ENCODE measurements around the gene DEFB125. TPM values are rescaled to one million over a fixed set of nuclear protein-coding genes. Genes with fewer than 3 reads are reported as not detected.
"Not testable (repeated sequence)": the region's sequence is repeated elsewhere in the genome, so short reads cannot be mapped to it uniquely, and the experiment has no call there.

The DEFB125 gene
- total and polyA plus RNA-seq, 2 experiments from 2014 or later, result not detected

DNA sequence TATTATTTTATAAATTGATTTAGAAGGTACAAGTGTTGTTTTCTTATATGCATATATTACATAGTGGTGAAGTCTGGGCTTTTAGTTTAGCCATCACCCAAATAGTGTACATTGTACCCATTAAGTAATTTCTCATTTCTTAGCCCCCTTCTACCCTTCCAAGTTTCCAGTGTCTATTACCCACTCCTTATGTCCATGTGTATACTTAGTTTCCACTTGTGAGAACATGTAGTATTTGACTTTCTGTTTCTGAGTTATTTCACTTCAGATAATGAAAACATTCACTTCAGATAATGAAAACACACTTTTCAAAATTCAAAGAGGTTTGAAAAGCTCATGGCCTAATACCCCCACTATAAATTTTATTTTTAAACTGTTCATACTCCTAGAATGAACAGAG, 14.5 kb downstream of the DEFB125 start:
- Histone ChIP-seq H3K27ac (no peak overlapping the region), H3K4me1 (ENCODE audit: insufficient read depth) (no peaks in the 10 kb centered on the region), H3K36me3 (ENCODE audit: low read depth) (no peaks in the 10 kb centered on the region), H3K79me2 (ENCODE audit: insufficient read depth) (no peaks in the 10 kb centered on the region), H3K9ac (no peak overlapping the region), H3K9me2 (ENCODE audit: insufficient read depth) (no peaks in the 10 kb centered on the region), H3K9me3 (ENCODE audit: low read depth) (no peaks in the 10 kb centered on the region), H3K4me3 (no peak overlapping the region), H4K20me1 (ENCODE audit: insufficient read depth) (no peaks in the 10 kb centered on the region), H3K27me3 (replicated peaks; ENCODE audit: insufficient read depth) (no peaks in the 10 kb centered on the region; the same call in 1 of the 2 replicates), H2AFZ (no peak overlapping the region), H3K4me2 (ENCODE audit: unreplicated experiment) (no peak overlapping the region), H3F3A (ENCODE audit: insufficient read depth) (no peaks in the 10 kb centered on the region)
- in situ Hi-C loops (cut with MboI), result no loop called here
- TF ChIP-seq EZH2phosphoT487 (IDR thresholded peaks at IDR 0.05; ENCODE audit: insufficient read depth, low read depth) (no peak), EZH2 (IDR thresholded peaks at IDR 0.05; ENCODE audit: insufficient read depth, poor library complexity, severe bottlenecking) (no peak)
- DNase-seq, result no peak

DNA sequence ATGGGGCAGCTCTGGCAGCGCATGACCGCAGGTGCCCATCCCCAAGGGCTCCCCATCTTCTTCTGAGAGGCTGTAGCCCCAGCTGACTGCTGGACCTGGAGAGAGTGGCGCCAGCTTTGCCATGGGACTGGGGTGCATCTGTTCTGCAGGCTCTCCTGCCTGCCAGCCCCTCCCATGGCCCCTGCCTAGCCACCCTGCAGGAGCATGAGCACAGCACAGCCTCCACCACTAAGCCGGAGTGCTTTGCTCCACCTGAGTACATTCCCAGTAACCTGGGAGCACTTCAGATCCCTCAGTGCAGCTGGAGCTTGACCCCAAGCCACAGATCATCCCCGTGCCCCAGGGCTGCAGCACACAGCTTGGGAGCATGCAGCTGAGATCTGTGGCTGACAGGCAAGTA, 16.0 kb downstream of the DEFB125 start:
- H3K79me2 ChIP-seq (ENCODE audit: insufficient read depth), result no peaks in the 10 kb centered on the region
- no peak for DNase-seq
- H3K4me1 ChIP-seq (ENCODE audit: insufficient read depth), result no peaks in the 10 kb centered on the region
- TF ChIP-seq EZH2 (IDR thresholded peaks at IDR 0.05; ENCODE audit: insufficient read depth, poor library complexity, severe bottlenecking) (no peak), EZH2phosphoT487 (IDR thresholded peaks at IDR 0.05; ENCODE audit: insufficient read depth, low read depth) (no peak)
- H3K9me3 ChIP-seq (ENCODE audit: low read depth), result no peaks in the 10 kb centered on the region
- WGBS, 2 experiments (ENCODE audit: low coverage in 1 of 2, low lambda C conversion rate in 2 of 2, missing lambda C conversion rate in 2 of 2), result 29 to 37% methylated on average over 4 to 5 of the region's 5 CpGs
- no peaks in the 10 kb centered on the region; the same call in 1 of the 2 replicates for H3K27me3 ChIP-seq (replicated peaks; ENCODE audit: insufficient read depth)
- H3K9me2 ChIP-seq (ENCODE audit: insufficient read depth), result no peaks in the 10 kb centered on the region
- H2AFZ ChIP-seq, result no peak overlapping the region
- no peaks in the 10 kb centered on the region for H4K20me1 ChIP-seq (ENCODE audit: insufficient read depth)
- no peaks in the 10 kb centered on the region for H3F3A ChIP-seq (ENCODE audit: insufficient read depth)
- H3K27ac ChIP-seq, result no peak overlapping the region
- in situ Hi-C loops (cut with MboI), result no loop called here
- no peak overlapping the region for H3K9ac ChIP-seq
- H3K36me3 ChIP-seq (ENCODE audit: low read depth), result no peaks in the 10 kb centered on the region
- no peak overlapping the region for H3K4me3 ChIP-seq
- H3K4me2 ChIP-seq (ENCODE audit: unreplicated experiment), result no peak overlapping the region

DNA sequence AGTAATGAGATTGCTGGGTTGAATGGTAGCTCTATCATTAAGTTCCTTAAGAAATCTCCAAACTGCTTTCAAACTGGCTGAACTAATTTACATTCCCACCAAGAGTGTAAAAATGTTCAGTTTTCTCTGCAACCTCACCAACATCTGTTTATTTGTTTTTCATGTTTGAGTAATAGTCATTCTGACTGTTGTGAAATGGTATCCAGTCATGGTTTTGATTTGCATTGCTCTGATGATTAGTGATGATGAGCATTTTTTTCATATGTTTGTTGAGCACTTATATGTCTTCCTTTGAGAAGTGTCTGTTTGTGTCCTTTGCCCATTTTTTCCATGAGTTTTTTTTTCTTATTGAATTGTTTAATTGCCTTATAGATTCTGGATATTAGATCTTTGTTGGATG, 24.9 kb downstream of the DEFB125 start:
- DNase-seq, result no peak

DNA sequence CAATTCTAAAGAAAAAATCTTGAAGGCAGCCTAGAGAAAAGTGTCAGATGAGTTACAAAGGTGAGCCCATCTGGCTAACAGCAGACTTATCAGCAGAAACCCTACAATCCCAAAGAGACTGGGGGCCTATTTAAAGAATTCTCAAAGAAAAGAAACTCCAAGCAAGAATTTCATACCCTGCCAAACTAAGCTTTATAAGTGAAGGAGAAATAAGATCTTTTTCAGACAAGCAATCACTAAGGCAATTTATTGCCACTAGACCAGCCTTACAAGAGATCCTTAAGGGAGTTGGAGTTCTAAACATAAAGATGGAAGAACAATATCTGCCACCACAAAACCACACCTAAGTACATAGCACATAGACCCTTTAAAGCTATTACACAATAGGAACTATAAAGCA, 30.0 kb downstream of the DEFB125 start:
- no peak overlapping the region for H3K27ac ChIP-seq
- in situ Hi-C loops (cut with MboI), result no loop called here
- H3K4me1 ChIP-seq (ENCODE audit: insufficient read depth), result no peaks in the 10 kb centered on the region
- H3F3A ChIP-seq (ENCODE audit: insufficient read depth), result no peaks in the 10 kb centered on the region
- no peaks in the 10 kb centered on the region for H3K79me2 ChIP-seq (ENCODE audit: insufficient read depth)
- no peak for DNase-seq
- H2AFZ ChIP-seq, result no peak overlapping the region
- H3K9ac ChIP-seq, result no peak overlapping the region
- H3K4me3 ChIP-seq, result no peak overlapping the region
- no peak for TF ChIP-seq EZH2 (IDR thresholded peaks at IDR 0.05; ENCODE audit: insufficient read depth, poor library complexity, severe bottlenecking)
- no peak for TF ChIP-seq EZH2phosphoT487 (IDR thresholded peaks at IDR 0.05; ENCODE audit: insufficient read depth, low read depth)
- H3K36me3 ChIP-seq (ENCODE audit: low read depth), result no peaks in the 10 kb centered on the region
- no peaks in the 10 kb centered on the region for H4K20me1 ChIP-seq (ENCODE audit: insufficient read depth)
- no peaks in the 10 kb centered on the region for H3K27me3 ChIP-seq (replicated peaks; ENCODE audit: insufficient read depth)
- no peak overlapping the region for H3K4me2 ChIP-seq (ENCODE audit: unreplicated experiment)
- H3K9me3 ChIP-seq (ENCODE audit: low read depth), result no peaks in the 10 kb centered on the region
- H3K9me2 ChIP-seq (ENCODE audit: insufficient read depth), result no peaks in the 10 kb centered on the region

More for the DNA sequence above, 24.9 kb downstream of the DEFB125 start:
- Histone ChIP-seq H3K4me2 (ENCODE audit: unreplicated experiment) (no peak overlapping the region), H3K27me3 (replicated peaks; ENCODE audit: insufficient read depth) (no peaks in the 10 kb centered on the region), H3K79me2 (ENCODE audit: insufficient read depth) (no peaks in the 10 kb centered on the region), H3K4me3 (no peak overlapping the region), H3F3A (ENCODE audit: insufficient read depth) (no peaks in the 10 kb centered on the region), H2AFZ (no peak overlapping the region), H3K4me1 (ENCODE audit: insufficient read depth) (no peaks in the 10 kb centered on the region), H3K27ac (no peak overlapping the region), H3K9me3 (ENCODE audit: low read depth) (no peaks in the 10 kb centered on the region), H3K9me2 (ENCODE audit: insufficient read depth) (no peaks in the 10 kb centered on the region), H4K20me1 (ENCODE audit: insufficient read depth) (no peaks in the 10 kb centered on the region), H3K36me3 (ENCODE audit: low read depth) (no peaks in the 10 kb centered on the region), H3K9ac (no peak overlapping the region)
- TF ChIP-seq EZH2phosphoT487 (IDR thresholded peaks at IDR 0.05; ENCODE audit: insufficient read depth, low read depth), result no peak
- no peak for TF ChIP-seq EZH2 (IDR thresholded peaks at IDR 0.05; ENCODE audit: insufficient read depth, poor library complexity, severe bottlenecking)
- in situ Hi-C loops (cut with MboI), result no loop called here

DNA sequence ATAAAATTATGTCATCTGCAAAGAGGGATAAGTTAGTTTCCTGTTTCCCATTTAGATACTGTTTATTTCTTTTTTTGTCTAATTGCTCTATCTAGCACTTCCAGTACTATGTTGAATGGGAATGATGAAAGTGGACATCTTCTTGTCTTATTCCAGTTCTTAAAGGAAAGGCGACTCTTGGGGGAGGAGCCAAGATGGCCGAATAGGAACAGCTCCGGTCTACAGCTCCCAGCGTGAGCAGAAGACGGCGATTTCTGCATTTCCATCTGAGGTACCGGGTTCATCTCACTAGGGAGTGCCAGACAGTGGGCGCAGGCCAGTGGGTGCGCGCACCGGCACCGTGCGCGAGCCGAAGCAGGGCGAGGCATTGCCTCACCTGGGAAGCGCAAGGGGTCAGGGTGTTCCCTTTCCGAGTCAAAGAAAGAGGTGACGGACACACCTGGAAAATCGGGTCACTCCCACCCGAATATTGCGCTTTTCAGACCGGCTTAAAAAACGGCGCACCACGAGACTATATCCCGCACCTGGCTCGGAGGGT, 42.4 kb downstream of the DEFB125 start:
- H3K4me3 ChIP-seq; H3K9ac ChIP-seq; H3F3A ChIP-seq (ENCODE audit: insufficient read depth); H3K27ac ChIP-seq; H4K20me1 ChIP-seq (ENCODE audit: insufficient read depth); H3K4me1 ChIP-seq (ENCODE audit: insufficient read depth); H2AFZ ChIP-seq; H3K9me3 ChIP-seq (ENCODE audit: low read depth); H3K36me3 ChIP-seq (ENCODE audit: low read depth); H3K79me2 ChIP-seq (ENCODE audit: insufficient read depth); H3K27me3 ChIP-seq (replicated peaks; ENCODE audit: insufficient read depth); H3K4me2 ChIP-seq (ENCODE audit: unreplicated experiment); H3K9me2 ChIP-seq (ENCODE audit: insufficient read depth); DNase-seq; in situ Hi-C loops (cut with MboI): not testable (repeated sequence)
- 69 to 77% methylated on average over 23 to 25 of the region's 28 CpGs for WGBS, 2 experiments (ENCODE audit: low coverage in 1 of 2, low lambda C conversion rate in 2 of 2, missing lambda C conversion rate in 2 of 2)
